ENCODE data around the gene SYPL1. TPM values are rescaled to one million over a fixed set of nuclear protein-coding genes. Genes with fewer than 3 reads are reported as not detected.

SYPL1 gene
- total and polyA plus RNA-seq, 9 of the 15 experiments (the other 6 are each of a cell fraction or from before 2014, with no cell fraction given) = 23.8 to 214 (median 70.2) TPM

GRCh38 chr7:106124186-106124585 is 12.1 kb upstream of the SYPL1 start:
- FAIRE-seq (no peak), ATAC-seq (no peak), DNase-seq (ENCODE audit: extremely low read depth in 1 of 4, low spot score in 3 of 4) (no peak)
- H3K9ac ChIP-seq (ENCODE audit: insufficient read depth in 1 of 2, low read depth in 2 of 2, low read length in 2 of 2) = no peak overlapping the region
- no peak overlapping the region for H3K27ac ChIP-seq (ENCODE audit: extremely low read depth, low read depth, low read length)
- H3K4me2 ChIP-seq (ENCODE audit: insufficient read depth, low read length) = no peak overlapping the region
- H3K4me1 ChIP-seq (replicated peaks in 1 of 2; ENCODE audit: control insufficient read depth in 2 of 2, insufficient read depth in 2 of 2, low read length in 2 of 2) = peaks cover 7 to 10% of the 10 kb centered on the region in 2 experiments; a peak in 3 of 5 replicates
- no peak for TF ChIP-seq ZSCAN29 (IDR thresholded peaks at IDR 0.05)
- no peak for TF ChIP-seq ZNF696 (CRISPR knock-in tag; conservative IDR thresholded peaks at IDR 0.05)
- TF ChIP-seq ZFP91 (CRISPR knock-in tag; IDR thresholded peaks at IDR 0.05) = no peak
- TF ChIP-seq MCM2 (IDR thresholded peaks at IDR 0.05; ENCODE audit: low read depth) = no peak
- TF ChIP-seq ZNF274 (IDR thresholded peaks at IDR 0.05; ENCODE audit: borderline replicate concordance, low read depth, low read length) = no peak
- TF ChIP-seq THAP7 (CRISPR knock-in tag; IDR thresholded peaks at IDR 0.05) = no peak
- no peak for TF ChIP-seq ZNF668 (CRISPR knock-in tag; IDR thresholded peaks at IDR 0.05)
- TF ChIP-seq NFE2 (IDR thresholded peaks at IDR 0.05; ENCODE audit: low read depth) = no peak
- no peak for TF ChIP-seq FOXJ2 (tag; IDR thresholded peaks at IDR 0.05)
- TF ChIP-seq SIX5 (IDR thresholded peaks at IDR 0.05; ENCODE audit: borderline replicate concordance in 1 of 2, insufficient read depth in 1 of 2, low read depth in 1 of 2, low read length in 2 of 2) = no peak
- no peak for TF ChIP-seq ZNF695 (CRISPR knock-in tag; IDR thresholded peaks at IDR 0.05)
- TF ChIP-seq SRSF1 (IDR thresholded peaks at IDR 0.05; ENCODE audit: low read depth, low read length) = no peak
- no peak for TF ChIP-seq MAFK (IDR thresholded peaks at IDR 0.05; ENCODE audit: low read length)
- no peaks in the 10 kb centered on the region for H3K9me1 ChIP-seq (ENCODE audit: control insufficient read depth, insufficient read depth, low read length)
- BruUV-seq (replicated peaks) = no TSS peak
- no peaks in the 10 kb centered on the region for H3K79me2 ChIP-seq (ENCODE audit: control insufficient read depth, insufficient read depth, low read length)
- no peak overlapping the region for H3K4me3 ChIP-seq
- no peaks in the 10 kb centered on the region for H3K36me3 ChIP-seq (ENCODE audit: control insufficient read depth, insufficient read depth, low read length)
- H2AFZ ChIP-seq (ENCODE audit: low read depth, low read length) = no peak overlapping the region
- in situ Hi-C loops (cut with MboI) = no loop called here
- intact Hi-C loops (cut with micrococcal nuclease) = no loop called here
- CTCF ChIA-PET (ENCODE audit: low intra/inter-chr PET ratio) = no interaction called here
- H4K20me1 ChIP-seq (replicated peaks; ENCODE audit: control insufficient read depth, insufficient read depth, low read length) = no peaks in the 10 kb centered on the region
- no peaks in the 10 kb centered on the region for H3K9me3 ChIP-seq (replicated peaks; ENCODE audit: control insufficient read depth, insufficient read depth, low read depth, low read length)
- 42% methylated on average over 1 of the region's 1 CpG for WGBS (ENCODE audit: insufficient coverage, low coverage, missing lambda C conversion rate)
- POLR2A ChIA-PET = interaction anchor here (0.6 kb wide), 2 partner anchors 10 to 607 kb away, joined by 4 read pairs; no protein-coding TSS in a partner anchor
- H3K27me3 ChIP-seq (ENCODE audit: control insufficient read depth in 2 of 2, insufficient read depth in 2 of 2, low read length in 2 of 2) = peaks cover 4 to 9% of the 10 kb centered on the region in 2 experiments; a peak in 4 of 5 replicates

Data from K562 (cell line).